22Rv1 (cell line): ENCODE results near the gene ZFP1.

Experiments
- CTCF ChIP-seq: fragments of 450-650 bp; IDR thresholded peaks from 2 replicates; pipeline ENCODE4 v1.5.1; 2017; ENCODE audit warnings: mild to moderate bottlenecking
- ZFX ChIP-seq: fragments of 450-650 bp; IDR thresholded peaks from 2 replicates; pipeline ENCODE4 v1.6.1; 2017; ENCODE audit warnings: antibody characterized with exemption, borderline replicate concordance

- TF ChIP-seq CTCF: no peak
- no peak for TF ChIP-seq ZFX
These were observed 48.5 kb downstream of the ZFP1 start for GRCh38 chr16:75196836-75197235.
